Peyer's patch (tissue), 4 donors: ENCODE measurements around the gene RHOA.

Source experiments
- POLR2A ChIP-seq, 2 donors: fragments of 450-650 bp; IDR thresholded peaks; one replicate each; pipeline ENCODE4 v1.5.1; 2017; ENCODE audit warnings: antibody characterized with exemption in 2 of 2, mild to moderate bottlenecking in 2 of 2, moderate library complexity in 2 of 2
- TF ChIP-seq, protein P1 (sequence below), 6 experiments: fragments of 450-650 bp in 4 of 6; fragments of 200-600 bp in 2 of 6; sonication (generic) in 1 of 6; IDR thresholded peaks; one replicate each; pipeline ENCODE4 v1.5.1; 2017 to 2019; ENCODE audit warnings: antibody characterized with exemption in 6 of 6, mild to moderate bottlenecking in 3 of 6, moderate library complexity in 1 of 6

DNA sequence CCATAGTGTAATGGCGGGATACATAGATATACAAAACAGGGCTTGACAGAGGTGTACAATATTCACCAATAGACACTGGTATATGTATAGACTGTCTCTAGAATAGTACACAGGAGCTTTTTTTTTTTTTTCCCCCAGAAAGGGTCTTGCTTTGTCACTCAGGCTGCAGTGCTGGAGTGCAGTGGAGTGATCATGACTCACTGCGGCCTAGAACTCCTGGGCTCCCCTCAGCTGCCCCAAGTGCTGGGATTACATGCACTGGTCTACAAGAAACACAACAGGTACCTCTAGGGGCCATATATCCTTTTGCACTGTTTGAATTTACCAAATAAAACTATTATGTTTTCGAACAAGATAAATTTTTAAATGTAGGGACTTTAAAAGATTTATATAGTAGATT, 12.3 kb downstream of the RHOA start:
- TF ChIP-seq, protein P1, sequence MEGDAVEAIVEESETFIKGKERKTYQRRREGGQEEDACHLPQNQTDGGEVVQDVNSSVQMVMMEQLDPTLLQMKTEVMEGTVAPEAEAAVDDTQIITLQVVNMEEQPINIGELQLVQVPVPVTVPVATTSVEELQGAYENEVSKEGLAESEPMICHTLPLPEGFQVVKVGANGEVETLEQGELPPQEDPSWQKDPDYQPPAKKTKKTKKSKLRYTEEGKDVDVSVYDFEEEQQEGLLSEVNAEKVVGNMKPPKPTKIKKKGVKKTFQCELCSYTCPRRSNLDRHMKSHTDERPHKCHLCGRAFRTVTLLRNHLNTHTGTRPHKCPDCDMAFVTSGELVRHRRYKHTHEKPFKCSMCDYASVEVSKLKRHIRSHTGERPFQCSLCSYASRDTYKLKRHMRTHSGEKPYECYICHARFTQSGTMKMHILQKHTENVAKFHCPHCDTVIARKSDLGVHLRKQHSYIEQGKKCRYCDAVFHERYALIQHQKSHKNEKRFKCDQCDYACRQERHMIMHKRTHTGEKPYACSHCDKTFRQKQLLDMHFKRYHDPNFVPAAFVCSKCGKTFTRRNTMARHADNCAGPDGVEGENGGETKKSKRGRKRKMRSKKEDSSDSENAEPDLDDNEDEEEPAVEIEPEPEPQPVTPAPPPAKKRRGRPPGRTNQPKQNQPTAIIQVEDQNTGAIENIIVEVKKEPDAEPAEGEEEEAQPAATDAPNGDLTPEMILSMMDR (IDR thresholded peaks at IDR 0.05) = no peak
- no peak for TF ChIP-seq POLR2A (IDR thresholded peaks at IDR 0.05)
